ENCODE measurements around the gene ATG3. TPM values are rescaled to one million over a fixed set of nuclear protein-coding genes. Genes with fewer than 3 reads are reported as not detected.

The ATG3 gene
- total and polyA plus RNA-seq, 12 donors, result 25.3 to 128 (median 68.5) TPM

GRCh38 chr3:112512320-112512719 lies 49.4 kb downstream of the ATG3 start:
- TF ChIP-seq POLR2A (IDR thresholded peaks at IDR 0.05), result no peak
- TF ChIP-seq, protein P1, sequence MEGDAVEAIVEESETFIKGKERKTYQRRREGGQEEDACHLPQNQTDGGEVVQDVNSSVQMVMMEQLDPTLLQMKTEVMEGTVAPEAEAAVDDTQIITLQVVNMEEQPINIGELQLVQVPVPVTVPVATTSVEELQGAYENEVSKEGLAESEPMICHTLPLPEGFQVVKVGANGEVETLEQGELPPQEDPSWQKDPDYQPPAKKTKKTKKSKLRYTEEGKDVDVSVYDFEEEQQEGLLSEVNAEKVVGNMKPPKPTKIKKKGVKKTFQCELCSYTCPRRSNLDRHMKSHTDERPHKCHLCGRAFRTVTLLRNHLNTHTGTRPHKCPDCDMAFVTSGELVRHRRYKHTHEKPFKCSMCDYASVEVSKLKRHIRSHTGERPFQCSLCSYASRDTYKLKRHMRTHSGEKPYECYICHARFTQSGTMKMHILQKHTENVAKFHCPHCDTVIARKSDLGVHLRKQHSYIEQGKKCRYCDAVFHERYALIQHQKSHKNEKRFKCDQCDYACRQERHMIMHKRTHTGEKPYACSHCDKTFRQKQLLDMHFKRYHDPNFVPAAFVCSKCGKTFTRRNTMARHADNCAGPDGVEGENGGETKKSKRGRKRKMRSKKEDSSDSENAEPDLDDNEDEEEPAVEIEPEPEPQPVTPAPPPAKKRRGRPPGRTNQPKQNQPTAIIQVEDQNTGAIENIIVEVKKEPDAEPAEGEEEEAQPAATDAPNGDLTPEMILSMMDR (IDR thresholded peaks at IDR 0.05), result no peak
- no peaks in the 10 kb centered on the region for H3K9me3 ChIP-seq (replicated peaks in 1 of 3)
- DNase-seq, result no peak
- H3K27me3 ChIP-seq, result no peaks in the 10 kb centered on the region
- no peak overlapping the region for H3K4me3 ChIP-seq
- intact Hi-C loops (cut with DNase I), result no loop called here
- no peaks in the 10 kb centered on the region for H3K36me3 ChIP-seq (replicated peaks in 1 of 2)
- H3K27ac ChIP-seq, result no peak overlapping the region
- no peaks in the 10 kb centered on the region for H3K4me1 ChIP-seq (replicated peaks in 1 of 2)

DNA sequence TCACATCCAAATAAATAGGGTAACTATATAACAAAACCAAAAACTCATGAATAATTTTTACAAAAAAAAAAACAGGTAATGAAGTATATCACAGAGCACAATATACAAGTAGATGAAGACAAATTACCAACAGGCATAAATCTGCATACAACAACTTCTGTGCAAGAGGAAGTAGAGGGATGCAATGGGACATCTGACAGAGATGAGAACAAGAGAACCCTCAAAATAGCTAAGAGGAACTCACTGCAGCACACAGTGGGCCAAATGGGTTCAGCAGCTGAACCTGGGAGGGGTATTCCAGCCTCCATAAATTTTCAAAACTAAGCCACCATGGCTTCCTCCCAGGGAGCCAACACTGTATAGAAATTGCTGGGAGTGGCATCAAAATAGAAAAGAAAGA lies 52.9 kb downstream of the ATG3 start:
- intact Hi-C loops (cut with DNase I), result no loop called here
- TF ChIP-seq POLR2A (IDR thresholded peaks at IDR 0.05), result no peak
- TF ChIP-seq, protein P1 (IDR thresholded peaks at IDR 0.05), result no peak
- no peaks in the 10 kb centered on the region for H3K36me3 ChIP-seq (replicated peaks in 1 of 2)
- no peaks in the 10 kb centered on the region for H3K27me3 ChIP-seq
- H3K4me1 ChIP-seq (replicated peaks in 1 of 2), result no peaks in the 10 kb centered on the region
- H3K4me3 ChIP-seq, result no peak overlapping the region
- no peak for DNase-seq
- no peaks in the 10 kb centered on the region for H3K9me3 ChIP-seq (replicated peaks in 1 of 3)
- H3K27ac ChIP-seq, result no peak overlapping the region

DNA sequence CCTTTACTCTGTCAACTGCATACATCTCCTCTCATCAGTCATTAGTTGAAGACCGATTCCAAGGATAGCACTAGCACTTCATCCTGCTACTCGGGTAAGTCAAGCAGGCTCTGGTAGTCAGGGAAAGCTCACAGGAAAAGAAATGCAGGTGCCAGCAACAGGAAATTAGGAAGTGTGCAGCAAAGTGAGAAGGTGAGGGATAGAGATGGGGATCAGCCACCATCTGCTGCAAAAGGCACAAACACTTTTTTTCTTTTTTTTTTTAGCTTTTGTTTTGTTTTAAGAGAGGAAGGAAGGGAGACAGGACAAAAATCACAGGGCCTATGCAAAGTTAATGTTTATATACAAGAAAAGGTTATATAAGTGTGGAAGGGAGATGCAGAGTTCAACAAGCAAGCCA lies 53.5 kb downstream of the ATG3 start:
- H3K27me3 ChIP-seq, result no peaks in the 10 kb centered on the region
- H3K4me1 ChIP-seq (replicated peaks in 1 of 2), result no peaks in the 10 kb centered on the region
- H3K27ac ChIP-seq, result no peak overlapping the region
- no peaks in the 10 kb centered on the region for H3K36me3 ChIP-seq (replicated peaks in 1 of 2)
- TF ChIP-seq, protein P1 (IDR thresholded peaks at IDR 0.05), result no peak
- no peak for TF ChIP-seq POLR2A (IDR thresholded peaks at IDR 0.05)
- H3K4me3 ChIP-seq, result no peak overlapping the region
- 79 to 87% (median 84%) methylated on average over 2 of the region's 2 CpGs for WGBS, 4 donors
- intact Hi-C loops (cut with DNase I), result no loop called here
- DNase-seq, result no peak
- no peaks in the 10 kb centered on the region for H3K9me3 ChIP-seq (replicated peaks in 1 of 3)

GRCh38 chr3:112505907-112506306 lies 55.9 kb downstream of the ATG3 start:
- Histone ChIP-seq H3K27me3 (no peaks in the 10 kb centered on the region), H3K27ac (no peak overlapping the region), H3K36me3 (replicated peaks in 1 of 2) (no peaks in the 10 kb centered on the region), H3K4me1 (replicated peaks in 1 of 2) (no peaks in the 10 kb centered on the region), H3K4me3 (no peak overlapping the region), H3K9me3 (replicated peaks in 1 of 3) (no peaks in the 10 kb centered on the region)
- no peak for TF ChIP-seq POLR2A (IDR thresholded peaks at IDR 0.05)
- TF ChIP-seq, protein P1 (IDR thresholded peaks at IDR 0.05), result no peak
- no peak for DNase-seq
- intact Hi-C loops (cut with DNase I), result no loop called here
- 22 to 35% (median 25%) methylated on average over 2 of the region's 2 CpGs for WGBS, 4 donors
